Putamen (tissue), 1 donor: Measurements from ENCODE around the gene RHEB.
A peak's percentile ranks its signal among the peaks of the same experiment; 100 is the strongest.

Experiments used
- DNase-seq: peaks from one replicate; pipeline ENCODE4 v3.0.0-alpha.2; 2016; ENCODE audit warnings: low spot score

The RHEB gene

DNA sequence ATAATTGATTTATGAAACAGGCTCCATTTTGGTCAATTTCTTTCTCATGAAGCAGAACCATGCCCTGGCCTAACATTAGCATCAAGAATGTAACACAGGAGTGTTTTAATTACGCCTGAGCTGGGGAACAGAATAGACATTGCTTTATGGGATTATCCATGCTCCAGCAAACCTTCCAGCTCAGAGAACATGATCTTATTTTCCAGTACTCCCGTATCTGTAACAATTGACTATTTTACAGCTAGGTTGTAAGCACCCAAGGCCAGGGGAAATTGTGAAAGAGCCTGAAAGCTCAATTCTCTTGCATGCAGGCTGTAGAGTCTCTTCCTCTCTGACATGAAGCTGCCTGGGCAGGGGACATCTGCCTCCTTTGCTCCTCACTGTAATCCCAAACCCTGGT, 49.0 kb downstream of the RHEB start:
- DNase-seq: no peak

DNA sequence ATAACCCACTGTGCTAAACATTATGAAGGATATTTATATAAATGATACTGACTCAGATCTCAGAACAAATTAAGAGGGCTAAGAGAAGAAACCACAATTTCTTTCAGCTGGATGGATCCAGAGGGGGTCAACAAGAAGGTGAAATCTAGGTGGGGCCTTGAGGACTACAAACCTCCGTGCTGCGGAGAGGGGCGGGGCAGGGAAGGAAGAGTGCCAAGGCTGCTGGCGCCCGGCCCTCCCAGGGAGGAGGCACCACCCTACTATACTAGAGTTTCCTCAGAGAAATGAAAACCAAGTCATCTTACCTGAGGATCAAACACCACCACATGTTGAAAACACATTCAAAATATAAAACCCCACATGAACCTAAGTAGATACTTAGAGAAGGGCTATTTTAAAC, 50.4 kb downstream of the RHEB start:
- no peak for DNase-seq

- peak; percentile 23 for DNase-seq
These were observed 51.3 kb downstream of the RHEB start for GRCh38 chr7:151468217-151469018.

GRCh38 chr7:151465169-151465568, 54.5 kb downstream of the RHEB start:
- DNase-seq: no peak

DNA sequence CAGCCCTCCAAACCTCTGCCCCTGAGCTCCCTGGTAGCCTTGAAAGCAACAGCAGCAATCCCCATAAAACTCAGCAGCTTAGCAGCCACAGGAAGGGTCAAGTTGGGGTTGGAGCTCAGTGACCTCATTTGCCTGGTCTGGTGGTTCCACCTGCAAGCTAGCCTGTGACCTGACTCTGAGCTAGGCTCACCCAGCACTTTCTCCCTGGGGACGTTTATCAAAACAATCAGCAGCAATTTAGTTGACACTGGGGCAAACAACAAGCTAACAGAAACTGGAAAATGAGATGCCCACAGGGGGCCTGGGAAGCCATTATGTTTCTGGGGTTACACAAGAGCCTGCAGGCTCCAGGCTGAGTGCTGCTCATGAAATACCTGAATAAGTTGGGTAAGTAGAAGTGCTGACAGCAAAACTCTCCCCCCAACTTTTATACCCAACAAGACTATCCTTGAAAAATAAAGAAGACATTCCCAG, 57.4 kb downstream of the RHEB start:
- no peak for DNase-seq

- DNase-seq: no peak
These were observed 57.8 kb downstream of the RHEB start for GRCh38 chr7:151461942-151462230.

GRCh38 chr7:151461096-151461941, 58.4 kb downstream of the RHEB start:
- no peak for DNase-seq

DNA sequence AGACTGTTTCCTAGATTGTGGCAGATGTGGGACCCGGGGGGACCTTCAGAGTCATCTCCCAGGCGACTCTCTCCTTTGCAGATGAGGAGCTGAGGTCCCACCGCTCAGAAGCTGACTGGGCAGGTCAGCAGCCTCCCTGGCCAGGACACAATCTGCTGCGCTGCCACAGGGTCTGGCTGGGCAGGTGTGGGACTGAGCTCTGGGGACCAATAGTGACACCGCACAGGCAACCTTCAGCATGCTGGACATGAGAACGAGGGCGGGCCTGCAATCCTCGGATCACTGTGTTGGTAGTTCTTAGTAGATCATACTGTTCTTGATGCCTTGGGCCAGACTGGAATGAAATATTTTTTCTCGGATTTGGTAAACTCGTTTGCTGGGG, 59.2 kb downstream of the RHEB start:
- DNase-seq: no peak

DNA sequence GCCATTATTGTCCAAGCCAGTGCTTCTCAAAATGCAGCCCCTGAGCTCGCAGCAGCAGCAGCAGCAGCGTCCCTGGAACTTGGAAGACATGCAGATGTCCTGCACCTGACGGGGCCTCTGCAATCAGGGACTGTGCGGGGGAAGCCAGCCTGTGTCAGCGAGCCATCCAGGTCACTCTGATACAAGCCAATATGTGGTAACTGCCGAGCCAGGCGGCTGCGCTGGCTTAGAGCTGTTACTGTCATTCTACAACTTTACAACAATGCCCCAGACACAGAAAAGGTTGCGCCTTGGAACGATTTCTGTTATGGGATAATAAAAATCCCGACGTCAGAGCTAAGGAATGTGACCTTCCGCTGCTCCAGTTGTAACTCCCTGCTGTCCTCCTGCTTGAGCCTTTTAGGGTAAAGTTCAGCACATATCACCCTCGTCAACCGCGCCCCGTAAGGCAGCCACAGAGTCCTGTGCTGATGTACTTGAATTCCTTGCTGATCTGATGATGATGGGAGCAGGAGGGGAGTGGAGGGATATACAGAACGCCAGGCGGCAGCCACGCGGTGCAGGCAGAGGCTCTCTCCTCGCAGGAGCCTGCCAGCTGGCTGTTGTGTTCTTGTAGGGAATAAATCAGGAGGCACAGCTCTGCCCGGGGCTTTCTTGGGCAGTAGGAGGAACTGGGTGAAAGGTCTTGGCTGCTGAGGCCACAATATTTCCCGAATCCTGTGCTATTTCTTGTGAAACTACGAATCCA, 59.8 kb downstream of the RHEB start:
- peak; percentile 72 for DNase-seq

- no peak for DNase-seq
These were observed 62.2 kb downstream of the RHEB start for GRCh38 chr7:151457534-151457933.

- no peak for DNase-seq
These were observed 62.9 kb downstream of the RHEB start for GRCh38 chr7:151456782-151457181.

GRCh38 chr7:151456276-151456675, 63.4 kb downstream of the RHEB start:
- no peak for DNase-seq

- DNase-seq: no peak
These were observed 64.0 kb downstream of the RHEB start for GRCh38 chr7:151455690-151456089.

- no peak for DNase-seq
These were observed 64.7 kb downstream of the RHEB start for GRCh38 chr7:151454932-151455530.

GRCh38 chr7:151454305-151454704, 65.4 kb downstream of the RHEB start:
- no peak for DNase-seq

- no peak for DNase-seq
These were observed 66.3 kb downstream of the RHEB start for GRCh38 chr7:151453326-151453791.

- no peak for DNase-seq
These were observed 66.9 kb downstream of the RHEB start for GRCh38 chr7:151452680-151453325.

- no peak for DNase-seq
These were observed 67.8 kb downstream of the RHEB start for GRCh38 chr7:151451626-151452571.

DNA sequence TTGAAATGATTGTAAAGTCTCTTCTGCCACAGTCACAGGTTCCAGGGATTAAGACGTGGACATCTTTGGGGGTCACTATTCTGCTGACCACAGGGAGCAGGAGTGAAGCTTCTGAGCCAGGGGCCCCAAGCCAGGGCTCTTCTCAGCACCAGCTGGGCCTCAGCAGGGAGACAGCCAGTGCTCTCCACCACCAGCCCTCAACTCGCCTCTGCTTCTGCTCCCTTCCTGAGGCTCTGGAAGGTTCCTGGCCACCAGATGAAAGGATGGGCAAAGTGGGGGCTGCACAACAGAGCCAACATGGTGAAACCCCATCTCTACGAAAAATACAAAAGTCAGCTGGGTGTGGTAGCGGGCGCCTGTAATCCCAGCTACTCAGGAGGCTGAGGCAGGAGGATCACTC, 68.5 kb downstream of the RHEB start:
- DNase-seq: no peak

GRCh38 chr7:151449990-151450389, 69.7 kb downstream of the RHEB start:
- DNase-seq: no peak
